GM18520 (cell line): ENCODE results near the gene INTS6L.
"Not testable (repeated sequence)": the region's sequence is repeated elsewhere in the genome, so short reads cannot be mapped to it uniquely, and the experiment has no call there.

Source experiments
- ATAC-seq: cut with Tn5 transposase; IDR thresholded peaks from one replicate; pipeline ENCODE4 v1.9.1; 2021; ENCODE audit not compliant: unreplicated experiment

Gene INTS6L

DNA sequence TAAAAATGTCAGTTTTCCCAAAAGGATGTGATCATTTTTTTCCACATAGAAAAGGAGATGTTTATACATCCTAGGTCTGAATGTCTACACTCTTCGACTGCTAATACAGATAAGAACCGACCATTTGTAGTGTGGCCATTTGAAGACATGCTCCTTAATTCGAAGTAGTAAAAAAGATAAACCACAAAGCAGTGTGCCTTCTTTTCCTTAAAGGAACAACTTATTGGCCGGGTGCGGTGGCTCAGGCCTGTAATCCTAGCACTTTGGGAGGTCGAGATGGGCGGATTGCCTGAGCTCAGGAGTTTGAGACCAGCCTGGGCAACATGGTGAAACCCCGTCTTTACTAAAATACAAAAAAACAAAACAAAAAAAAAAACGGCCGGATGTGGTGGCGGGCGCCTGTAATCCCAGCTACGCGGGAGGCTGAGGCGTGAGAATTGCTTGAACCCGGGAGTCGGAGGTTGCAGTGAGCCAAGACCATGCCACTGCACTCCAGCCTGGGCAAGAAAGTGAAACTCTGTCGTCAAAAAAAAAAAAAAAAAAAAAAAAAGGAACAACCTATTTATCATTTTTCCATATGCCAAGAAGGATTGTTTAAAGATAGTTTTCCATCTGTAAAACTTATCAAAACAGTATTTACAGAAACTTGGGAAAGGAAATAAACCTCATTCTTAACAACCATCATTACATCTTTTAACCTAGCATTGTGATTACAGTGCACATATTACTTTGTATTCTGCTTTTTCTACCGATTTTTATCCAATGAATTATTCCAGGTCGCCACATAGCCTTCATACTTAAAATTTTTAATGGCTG lies 2.6 kb downstream of the INTS6L start:
- no peak for ATAC-seq

DNA sequence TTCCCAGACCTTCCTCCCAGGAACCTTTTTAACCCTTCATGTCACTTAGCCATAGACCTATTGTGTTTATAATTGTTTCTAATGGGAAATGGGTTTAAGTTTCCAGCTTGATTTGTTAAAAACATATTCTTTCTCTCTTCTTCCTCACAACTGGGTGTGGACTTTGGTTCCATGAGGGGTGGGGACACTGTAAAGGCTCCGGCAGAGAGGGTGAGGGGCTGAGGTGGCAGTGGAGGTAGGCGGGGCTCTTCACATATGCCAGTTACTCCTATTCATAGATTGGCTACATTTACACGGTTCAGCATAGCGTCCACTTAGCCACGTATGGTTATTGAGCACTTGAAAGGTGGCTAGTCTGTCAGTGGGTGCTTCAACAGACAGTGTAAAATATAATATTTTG lies 7.8 kb downstream of the INTS6L start:
- no peak for ATAC-seq

DNA sequence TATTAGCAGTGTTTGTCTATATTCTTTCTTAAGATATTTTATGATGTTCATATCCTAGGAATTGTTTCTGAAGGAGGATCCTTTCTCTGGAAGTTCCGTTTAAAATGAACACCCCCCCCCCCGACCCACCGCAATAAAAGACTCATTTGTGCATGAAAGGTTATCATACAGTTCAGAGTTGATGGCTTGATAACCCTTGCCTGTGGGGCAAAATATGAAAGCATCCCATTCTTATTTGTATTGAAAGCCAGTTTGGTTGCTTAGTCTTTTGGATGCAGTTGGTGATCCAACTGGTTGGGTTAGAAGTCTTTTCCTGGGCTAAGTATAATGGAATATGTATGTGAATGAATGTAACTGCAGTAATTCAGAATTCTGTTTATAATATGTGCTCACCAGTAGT lies 8.3 kb downstream of the INTS6L start:
- no peak for ATAC-seq

DNA sequence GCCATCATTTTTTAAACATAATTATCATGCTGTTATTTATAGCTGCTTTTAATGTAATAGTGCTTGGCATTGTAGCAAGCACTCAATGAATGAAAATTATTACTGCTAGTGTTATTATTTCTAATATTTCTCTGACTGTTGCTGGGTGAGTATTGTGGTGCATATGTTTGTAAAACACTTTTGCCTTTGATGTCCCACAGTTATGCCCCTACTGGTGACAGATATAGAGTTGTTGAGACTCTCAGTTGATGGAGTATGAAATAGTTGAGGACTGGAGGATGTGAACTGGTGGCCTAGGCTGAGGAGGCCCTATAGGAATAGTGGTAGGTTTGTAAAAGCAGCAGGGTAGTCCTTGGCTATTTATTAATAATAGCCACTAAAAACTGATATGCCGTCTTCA lies 9.6 kb downstream of the INTS6L start:
- no peak for ATAC-seq

DNA sequence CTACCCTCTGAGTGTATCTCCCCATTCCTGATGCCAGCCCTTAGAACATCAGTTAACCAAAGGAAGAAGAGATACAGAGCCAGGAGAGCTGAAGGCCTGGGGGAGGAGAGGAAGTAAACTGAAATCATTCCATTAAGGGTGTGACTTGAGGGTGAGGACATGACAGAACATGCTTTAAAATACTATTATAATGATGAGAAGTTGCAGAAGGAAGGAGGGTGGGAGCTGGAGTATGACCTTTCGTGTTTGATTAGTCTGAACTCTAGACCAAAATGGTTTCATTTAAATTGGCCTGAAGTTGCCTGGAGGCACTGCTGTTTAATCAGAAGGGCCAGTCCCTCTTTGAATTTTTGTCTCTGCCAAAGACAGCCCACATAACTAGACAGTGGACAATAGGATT lies 11.4 kb downstream of the INTS6L start:
- no peak for ATAC-seq

DNA sequence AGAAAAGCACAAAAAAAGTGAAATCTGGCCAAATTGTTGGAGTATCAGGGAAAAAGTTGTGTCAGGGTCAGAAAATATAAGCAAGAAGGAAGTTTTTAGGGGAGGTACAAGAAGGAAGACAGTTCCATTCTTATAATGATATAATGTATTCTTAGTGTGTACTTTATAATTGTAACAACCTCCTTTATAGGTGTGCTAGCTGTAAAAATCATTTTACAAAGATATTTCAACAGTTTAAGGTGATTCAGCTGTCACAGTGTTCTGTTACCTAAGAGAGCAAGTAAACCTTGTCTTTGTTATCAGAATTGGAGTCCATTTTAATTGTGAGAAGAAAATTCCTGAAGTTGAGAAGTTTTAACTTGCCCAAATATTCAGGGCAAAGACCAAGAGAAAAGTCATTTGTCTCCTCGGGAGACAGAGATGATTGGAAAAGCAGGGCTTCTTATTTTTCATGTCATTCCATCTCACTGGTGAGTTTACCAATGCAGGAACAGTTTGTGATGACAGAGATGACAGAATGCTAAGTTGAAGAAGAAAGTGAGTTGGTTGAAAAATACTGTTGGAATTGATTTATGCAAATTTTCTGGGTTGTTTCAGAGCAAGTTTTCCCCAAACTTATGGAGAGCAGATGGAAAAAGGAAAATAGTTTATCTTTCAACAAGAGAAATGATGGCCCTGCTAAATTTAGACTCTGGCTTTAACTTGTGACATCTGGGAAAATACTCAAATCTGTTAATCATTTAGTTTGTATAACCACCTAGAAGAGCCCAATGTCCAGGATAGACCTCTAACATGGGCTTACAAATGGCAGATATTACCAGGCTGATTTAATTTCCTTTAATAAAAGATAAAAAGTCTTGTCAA lies 14.8 kb downstream of the INTS6L start:
- ATAC-seq = no peak

DNA sequence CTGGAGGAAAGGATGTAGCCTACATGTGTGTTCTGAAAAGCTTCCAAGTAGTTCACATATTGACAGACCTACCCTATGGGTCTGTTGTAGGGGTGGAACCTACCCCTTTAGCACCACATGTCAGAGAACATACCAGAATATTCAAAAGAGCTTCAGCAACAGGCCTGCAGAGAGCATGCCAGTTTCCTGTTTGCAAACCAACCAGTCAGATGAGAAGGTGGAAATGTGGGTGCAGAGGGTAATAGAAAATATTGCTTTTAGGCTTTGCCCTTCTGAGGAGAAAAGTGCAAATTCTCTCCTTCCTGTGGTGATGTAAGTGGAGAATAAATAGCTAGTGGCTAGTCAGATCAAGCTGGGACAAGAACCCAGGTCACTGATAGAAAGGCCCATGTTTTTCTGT lies 16.4 kb downstream of the INTS6L start:
- ATAC-seq = peak; percentile 60

DNA sequence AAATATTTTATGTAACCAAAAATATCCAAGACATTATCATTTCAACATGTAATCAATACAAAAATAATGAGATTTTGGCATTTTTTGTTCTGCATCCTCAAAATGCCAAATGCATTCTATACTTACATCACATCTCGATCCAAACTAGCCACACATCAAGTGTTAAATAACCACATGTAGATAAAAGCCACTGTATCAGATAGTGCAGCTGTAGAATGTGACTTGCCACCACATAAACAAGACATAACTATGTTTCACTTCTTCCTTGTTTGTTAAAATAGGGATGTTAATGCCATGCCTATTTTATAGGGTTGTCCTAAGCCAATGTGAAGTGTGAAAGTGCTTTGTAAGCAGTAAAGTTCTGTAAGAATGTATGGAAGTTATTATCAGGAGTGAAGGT lies 20.9 kb downstream of the INTS6L start:
- ATAC-seq = no peak

DNA sequence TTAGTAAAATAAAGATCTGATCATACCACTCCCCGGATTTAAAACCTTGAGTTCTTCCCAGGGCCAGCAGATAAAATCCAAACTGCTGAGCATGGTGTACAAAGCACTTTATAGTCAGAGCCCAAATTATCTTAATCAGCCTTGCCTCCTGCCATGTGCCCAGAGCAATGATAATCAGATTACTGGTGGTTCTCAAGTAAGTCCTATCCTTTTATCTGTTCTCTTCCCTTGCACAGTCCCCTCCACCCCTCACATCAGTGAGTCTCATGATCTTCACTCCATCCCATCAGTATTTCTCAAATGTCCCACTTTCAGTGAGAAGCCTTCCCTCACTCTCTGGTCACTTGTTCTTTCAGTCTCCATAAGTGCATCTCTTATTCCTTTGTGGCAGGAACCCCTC lies 22.7 kb downstream of the INTS6L start:
- ATAC-seq = no peak

DNA sequence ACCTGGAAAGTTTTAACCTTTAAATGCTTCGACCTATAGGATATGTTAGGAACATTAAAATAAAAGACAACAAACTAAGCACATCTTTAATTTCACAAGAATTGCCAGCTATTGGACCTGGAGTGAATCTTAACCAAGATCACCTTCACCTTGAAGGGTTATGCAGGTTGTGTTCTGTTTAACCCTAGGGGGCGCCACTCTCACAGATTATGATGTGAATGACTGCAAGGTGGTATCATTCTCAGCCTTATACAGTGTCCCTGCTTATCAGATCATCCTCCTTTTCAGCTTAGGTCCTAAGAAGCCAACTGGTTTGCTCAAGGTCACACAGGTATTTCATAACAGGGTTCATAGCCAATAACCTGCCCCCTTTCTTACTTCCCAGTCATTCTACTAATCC lies 23.5 kb downstream of the INTS6L start:
- no peak for ATAC-seq

DNA sequence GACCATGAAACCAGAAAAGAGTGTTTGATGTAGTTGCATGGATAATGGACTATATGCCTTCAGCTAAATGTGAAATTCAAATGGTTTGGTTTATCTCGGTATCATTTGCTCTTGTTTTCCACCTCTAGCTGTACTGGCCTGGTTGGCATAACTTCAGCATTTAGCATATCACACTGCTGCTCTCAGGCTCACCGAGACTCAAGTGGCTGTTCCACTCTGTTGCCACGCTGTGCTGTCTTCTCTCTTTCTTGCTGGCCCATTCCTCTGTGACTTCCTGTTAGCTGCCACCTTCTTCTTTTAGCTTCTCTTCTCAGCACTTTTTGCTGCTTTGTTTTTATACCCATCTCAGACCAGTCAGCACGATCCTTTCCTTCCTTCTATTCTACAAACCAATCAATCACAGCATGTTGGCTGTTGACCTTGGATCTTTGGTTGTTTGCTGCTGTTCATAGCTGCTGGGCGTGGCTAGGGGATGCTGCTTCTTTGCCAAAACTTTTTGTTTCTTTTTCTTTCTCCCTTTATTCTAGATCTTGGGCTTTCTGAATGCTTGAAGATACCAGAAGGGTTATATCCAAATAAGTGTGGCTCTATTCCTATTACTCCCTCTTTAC lies 24.0 kb downstream of the INTS6L start:
- no peak for ATAC-seq

DNA sequence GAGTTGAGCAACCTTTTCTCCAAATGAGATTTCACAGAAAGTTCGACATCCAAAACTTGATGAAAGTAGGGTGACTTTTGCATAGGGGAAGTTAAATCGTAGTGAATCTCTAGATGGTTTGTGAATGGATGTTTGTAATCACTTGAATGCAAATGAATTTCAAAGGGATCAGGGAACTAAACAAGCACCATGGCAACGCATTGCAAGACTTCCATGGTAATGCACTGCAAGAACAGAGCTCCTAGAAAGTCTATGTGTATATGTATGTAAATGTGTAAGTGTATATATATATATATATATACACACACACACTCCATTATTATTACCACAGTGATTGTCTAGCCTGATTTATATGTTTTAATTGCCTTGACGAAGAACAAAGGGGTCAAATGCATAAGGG lies 27.3 kb downstream of the INTS6L start:
- no peak for ATAC-seq

DNA sequence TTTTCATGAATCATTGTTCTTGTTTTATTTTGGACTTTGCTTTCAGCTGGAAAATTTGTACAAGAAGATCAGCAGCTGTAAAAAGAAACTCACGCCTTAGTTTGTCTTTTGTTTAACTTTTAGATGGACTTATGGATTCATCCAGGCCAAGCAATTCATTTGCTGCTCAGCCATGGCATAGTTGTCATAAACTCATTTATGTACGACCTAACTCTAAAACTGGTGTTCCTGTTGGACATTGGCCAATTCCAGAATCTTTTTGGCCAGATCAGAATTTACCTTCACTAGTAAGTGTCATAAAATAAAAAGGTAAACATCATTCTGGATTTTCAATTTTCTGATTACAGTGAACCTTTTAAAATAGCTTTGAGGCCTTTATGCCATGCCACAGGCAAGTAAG lies 29.1 kb downstream of the INTS6L start:
- no peak for ATAC-seq

DNA sequence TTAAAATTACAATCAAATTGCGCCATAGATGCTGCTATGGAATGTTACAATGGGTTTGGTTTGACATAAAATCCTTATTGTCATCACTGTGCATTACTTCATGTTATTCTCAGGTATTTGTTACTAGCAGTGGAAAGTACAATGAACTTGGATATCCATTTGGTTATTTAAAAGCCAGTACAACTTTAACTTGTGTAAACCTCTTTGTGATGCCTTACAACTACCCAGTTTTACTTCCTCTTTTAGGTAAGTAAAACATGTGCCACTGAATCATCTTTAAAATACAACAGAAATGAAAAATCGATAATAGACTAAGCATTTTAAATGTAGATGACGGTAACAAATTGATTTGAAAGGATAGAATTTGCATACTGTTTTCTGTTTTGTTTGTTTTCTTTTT lies 35.6 kb downstream of the INTS6L start:
- no peak for ATAC-seq

DNA sequence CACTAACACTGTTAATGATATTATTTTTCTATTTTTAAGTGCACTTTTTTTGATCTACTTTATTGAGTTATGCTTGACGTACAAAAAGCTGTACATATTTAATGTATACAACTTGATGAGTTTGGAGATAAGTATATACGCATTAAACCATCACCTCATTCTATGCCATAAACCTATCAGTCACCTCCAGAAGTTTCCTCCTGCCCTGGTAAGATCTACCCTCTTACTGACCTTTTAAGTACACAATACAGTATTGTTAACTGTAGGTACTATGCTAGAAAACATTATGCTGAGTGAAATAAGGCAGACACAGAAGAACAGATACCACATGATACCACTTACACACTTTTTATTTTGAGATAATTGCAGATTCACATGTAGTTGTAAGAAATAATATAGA lies 36.9 kb downstream of the INTS6L start:
- ATAC-seq = no peak

DNA sequence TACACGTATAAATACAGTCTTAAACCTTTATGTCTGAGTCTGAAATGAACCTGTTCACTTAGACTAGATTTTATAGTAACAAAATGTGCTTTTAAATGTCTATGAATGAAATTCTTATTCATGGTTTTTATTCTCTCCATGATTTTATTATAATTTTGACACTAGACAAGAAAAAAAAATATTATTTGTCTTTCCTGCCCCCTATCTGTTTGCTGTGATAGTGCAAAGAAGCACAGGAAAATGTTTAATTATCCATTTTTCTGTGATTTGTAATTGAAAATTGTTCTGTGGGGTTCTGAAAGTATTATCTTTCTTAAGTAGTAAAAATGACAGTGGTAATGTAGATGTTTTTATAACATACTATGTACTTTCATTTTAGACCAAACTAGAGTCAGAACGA lies 52.0 kb downstream of the INTS6L start:
- ATAC-seq = no peak

DNA sequence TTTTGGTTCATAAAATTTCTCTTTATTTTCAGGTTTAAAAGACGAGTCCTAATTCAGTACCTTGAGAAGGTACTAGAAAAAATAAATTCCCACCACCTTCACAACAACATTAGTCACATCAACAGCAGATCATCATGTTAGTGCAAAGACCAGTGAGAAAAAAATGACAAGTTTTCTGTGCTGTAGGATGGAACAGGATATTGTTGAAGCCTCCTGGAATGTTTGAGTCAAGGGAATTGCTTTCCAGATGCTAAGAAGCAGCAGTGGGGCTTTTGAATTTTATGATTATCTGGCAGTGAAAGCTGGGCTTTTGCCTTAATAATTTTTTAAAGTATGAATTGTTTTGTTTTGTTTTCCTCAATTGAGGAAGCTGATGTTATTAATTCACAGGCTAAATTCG lies 61.0 kb downstream of the INTS6L start:
- no peak for ATAC-seq

DNA sequence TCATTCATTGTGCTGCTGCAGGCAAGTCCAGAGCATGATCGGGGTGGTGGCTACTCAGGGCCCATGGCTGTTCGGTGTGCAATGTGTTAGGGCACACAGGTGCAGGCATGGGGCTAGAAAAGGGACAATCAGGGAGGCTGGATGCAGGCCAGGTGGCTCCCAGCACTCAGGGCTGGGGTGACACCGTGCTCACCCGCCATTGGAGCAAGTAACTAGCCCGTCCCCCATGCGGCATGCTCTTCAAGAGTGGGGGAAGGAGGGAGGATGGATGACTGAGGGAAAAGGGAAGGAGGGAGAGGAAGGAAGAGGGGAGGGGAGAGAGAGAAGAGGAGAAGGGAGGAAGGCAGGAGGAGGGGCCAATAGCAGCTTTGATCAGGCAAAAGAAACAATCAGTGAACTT lies 64.7 kb downstream of the INTS6L start:
- ATAC-seq = no peak

DNA sequence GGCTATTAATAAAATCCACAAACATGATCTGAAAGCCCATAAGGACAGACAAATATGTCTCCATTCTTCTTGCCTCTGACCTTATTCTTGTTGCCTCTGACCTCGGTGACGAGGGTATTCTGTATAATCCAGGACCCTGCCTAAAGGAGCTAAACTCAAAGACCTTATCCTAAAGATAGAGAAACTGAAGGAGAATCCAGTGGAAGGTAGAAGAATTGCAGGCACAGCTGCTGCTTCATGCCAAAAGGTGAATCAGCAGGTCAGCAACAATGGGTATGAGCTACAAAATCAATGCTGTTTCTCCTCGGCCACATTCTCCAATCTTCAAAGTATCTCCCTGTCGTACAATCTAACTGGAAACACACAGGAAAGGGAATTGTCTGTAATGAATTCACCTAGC lies 71.4 kb downstream of the INTS6L start:
- no peak for ATAC-seq

DNA sequence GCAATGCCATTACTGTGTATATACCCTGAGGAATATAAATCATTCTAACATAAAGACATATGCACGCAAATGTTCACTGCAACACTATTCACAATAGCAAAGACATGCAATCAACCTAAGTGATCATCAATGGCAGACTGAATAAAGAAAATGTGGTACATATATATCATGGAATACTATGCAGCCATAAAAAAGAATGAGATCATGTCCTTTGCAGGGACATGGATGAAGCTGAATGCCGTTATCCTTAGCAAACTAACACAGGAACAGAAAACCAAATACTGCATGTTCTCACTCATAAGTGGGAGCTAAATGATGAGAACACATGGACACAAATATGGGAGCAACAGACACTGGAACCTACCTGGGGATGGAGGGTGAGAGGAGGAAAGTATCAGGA lies 73.6 kb downstream of the INTS6L start:
- ATAC-seq = not testable (repeated sequence)

DNA sequence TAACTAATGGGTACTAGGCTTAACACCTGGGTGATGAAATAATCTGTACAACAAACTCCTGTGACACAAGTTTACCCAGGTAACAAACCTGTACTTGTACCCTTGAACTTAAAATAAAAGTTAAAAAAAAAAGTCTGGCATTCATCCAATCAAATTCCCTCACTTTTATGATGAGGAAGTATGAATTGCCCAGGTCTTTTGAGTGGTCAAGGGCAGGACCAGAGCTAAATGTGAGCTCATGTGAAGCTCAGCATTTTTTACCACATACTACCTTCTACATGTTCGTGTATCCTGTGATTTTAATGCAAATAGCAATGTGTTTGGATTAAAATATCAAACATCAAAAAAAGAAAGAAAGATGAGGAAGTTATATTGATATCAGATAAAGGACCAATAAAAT lies 74.0 kb downstream of the INTS6L start:
- ATAC-seq = not testable (repeated sequence)

DNA sequence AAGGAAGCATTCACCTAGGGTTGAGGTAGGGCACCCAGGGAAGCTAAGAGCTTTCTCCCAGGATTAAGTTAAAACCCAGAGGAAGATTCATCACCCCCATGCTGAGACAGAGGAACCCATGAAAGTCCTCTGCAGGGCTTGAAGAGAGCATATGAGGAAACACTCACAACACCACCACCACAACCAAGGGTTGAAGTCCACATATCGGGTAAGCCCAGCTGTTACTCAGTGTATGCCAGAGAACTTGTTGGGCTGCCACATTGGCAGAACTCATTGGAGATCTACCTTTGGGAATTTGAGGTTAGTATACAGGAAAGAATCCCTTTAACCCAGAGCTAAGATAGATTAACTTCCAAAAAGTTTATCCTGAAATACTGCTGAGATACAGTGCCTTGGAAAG lies 75.1 kb downstream of the INTS6L start:
- ATAC-seq = no peak
